HG03575 (cell line): Measurements from ENCODE around the gene ARNT2.

Experiments used
- ATAC-seq: cut with Tn5 transposase; IDR thresholded peaks from one replicate; pipeline ENCODE4 v1.9.1; 2021; ENCODE audit not compliant: unreplicated experiment, insufficient number of reproducible peaks, low FRiP score; ENCODE audit errors: extremely low read depth

Gene ARNT2

GRCh38 chr15:80594091-80594889, 190.1 kb downstream of the ARNT2 start:
- no peak for ATAC-seq

DNA sequence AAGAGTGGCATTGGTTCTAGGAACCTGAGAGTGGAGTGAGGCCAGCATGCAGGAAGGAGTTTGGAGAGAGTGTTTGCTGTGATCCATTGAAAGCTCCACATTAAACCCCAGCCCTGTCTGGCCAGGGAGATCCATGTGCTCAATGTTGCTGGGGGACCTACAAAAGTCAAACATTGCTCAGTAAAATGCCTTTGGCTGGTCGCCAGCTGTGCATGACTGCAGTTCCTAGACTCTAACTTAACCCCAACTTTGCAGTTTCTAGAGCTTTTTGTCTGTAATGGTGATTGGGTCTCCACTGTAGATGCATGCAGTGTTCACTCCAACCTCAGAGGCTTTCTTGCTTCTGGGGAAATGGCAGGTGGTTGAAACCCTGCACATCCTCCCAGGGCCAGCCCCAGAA, 191.2 kb downstream of the ARNT2 start:
- no peak for ATAC-seq

GRCh38 chr15:80596521-80596976, 192.4 kb downstream of the ARNT2 start:
- no peak for ATAC-seq

GRCh38 chr15:80597076-80597475, 192.9 kb downstream of the ARNT2 start:
- no peak for ATAC-seq

- no peak for ATAC-seq
Measured at GRCh38 chr15:80599359-80599758, 195.2 kb downstream of the ARNT2 start.

DNA sequence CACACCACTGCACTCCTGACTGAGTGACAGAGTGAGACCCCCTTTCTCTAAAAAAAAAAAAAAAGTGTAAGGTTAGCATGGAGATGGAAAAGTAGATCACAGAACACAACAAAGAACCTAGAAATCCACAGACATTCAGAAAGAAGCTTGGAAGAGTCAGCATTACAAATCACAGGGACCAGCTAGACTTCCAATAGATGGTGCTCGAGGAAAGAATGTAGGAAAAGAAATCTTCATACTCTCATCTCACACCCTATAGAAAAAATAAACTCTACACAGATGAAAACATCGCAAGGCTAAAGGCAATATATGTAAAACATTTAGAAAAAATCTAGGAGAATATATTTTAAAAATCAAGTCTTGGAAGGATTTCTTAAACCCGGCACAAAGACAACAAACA, 196.4 kb downstream of the ARNT2 start:
- no peak for ATAC-seq

DNA sequence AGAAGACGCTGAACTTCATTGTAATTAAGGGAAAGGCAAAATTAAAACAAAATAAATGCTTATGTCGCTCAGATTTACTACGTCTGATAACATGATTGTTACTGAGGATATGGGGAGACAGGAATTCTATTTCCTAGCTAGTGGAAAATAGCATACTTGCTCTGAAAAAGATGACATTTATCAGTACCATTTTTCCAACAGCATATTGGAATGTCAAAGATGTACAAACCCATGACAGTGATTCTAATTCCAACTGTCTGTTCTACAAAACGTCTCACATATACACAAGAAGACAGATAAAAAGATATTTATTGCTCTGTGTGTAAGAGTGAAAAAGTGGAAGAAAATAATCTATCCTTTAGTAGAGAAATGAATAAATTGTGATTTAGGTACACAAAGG, 197.1 kb downstream of the ARNT2 start:
- no peak for ATAC-seq

- no peak for ATAC-seq
Measured at GRCh38 chr15:80604583-80605575, 200.7 kb downstream of the ARNT2 start.

- no peak for ATAC-seq
Measured at GRCh38 chr15:80605591-80606150, 201.5 kb downstream of the ARNT2 start.

GRCh38 chr15:80606511-80607071, 202.4 kb downstream of the ARNT2 start:
- ATAC-seq: no peak

DNA sequence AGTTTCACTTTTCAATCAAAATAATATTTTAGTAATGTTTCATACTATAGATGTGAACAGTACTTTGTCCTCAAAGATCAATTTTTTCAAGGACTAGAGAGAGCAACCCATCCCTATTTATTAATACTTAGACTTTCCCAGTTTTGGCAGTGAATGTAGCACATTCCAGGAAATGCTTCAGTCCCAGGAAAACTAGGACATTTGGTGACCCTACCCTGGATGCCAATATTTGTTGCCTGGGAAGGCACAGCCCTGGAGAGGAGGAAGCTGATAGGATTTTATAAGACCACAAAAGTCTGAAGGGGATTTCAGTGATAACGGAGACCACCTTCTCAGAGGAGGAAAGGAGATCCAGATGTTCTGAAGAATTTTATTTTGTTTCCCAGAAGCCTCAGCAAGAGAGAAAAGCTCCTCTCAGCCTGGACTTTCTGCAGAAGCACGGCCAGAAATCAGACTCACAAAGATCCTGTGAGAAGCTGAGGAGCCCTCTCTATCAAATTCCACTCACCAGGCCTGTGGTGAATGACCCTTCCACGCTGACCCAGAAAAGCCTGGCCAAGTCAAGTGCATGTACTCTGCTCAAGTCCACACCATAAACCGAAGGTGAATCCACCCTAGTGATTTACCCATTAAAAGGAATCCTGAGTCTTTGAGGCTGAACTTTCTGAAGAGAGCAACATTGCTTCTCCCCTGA, 203.3 kb downstream of the ARNT2 start:
- ATAC-seq: no peak

GRCh38 chr15:80608688-80609087, 204.5 kb downstream of the ARNT2 start:
- ATAC-seq: no peak

DNA sequence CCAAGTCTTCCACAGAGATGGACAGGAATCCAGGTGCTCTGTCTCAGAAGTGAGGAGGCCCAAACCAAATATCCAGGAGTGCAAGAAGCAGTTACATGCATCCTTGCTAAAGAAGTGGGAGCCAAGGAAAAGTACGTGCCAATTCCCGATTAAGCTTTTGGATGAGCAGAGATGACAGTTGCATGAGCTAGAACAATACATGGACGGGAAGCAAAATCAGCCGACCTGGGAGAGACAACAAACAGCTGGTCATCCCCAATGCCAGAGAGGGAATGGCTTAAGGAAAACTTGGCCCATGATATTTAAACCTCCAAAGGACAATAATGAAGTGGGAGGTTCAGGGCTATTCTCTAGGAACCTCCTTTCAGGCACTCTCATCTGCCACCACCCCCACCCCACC, 204.9 kb downstream of the ARNT2 start:
- no peak for ATAC-seq

GRCh38 chr15:80609512-80609946, 205.3 kb downstream of the ARNT2 start:
- ATAC-seq: no peak

- ATAC-seq: no peak
Measured at GRCh38 chr15:80611543-80612080, 207.4 kb downstream of the ARNT2 start.

- ATAC-seq: no peak
Measured at GRCh38 chr15:80612118-80612823, 208.1 kb downstream of the ARNT2 start.

GRCh38 chr15:80613762-80614365, 209.7 kb downstream of the ARNT2 start:
- ATAC-seq: no peak
